Activated naive CD8-positive, alpha-beta T cell (primary cell): ENCODE measurements around the gene TPGS2.

Experiments used
- H3K27ac Mint-ChIP-seq: one replicate; pipeline ENCODE4 v1.8.0; 2021; ENCODE audit warnings: mixed read lengths
- H3K27me3 Mint-ChIP-seq: one replicate; pipeline ENCODE4 v1.8.0; 2021; ENCODE audit warnings: mixed read lengths
- H3K36me3 Mint-ChIP-seq: one replicate; pipeline ENCODE4 v1.8.0; 2021; ENCODE audit warnings: mixed read lengths
- H3K4me1 Mint-ChIP-seq: one replicate; pipeline ENCODE4 v1.8.0; 2021; ENCODE audit warnings: low read depth, mixed read lengths
- H3K4me3 Mint-ChIP-seq: one replicate; pipeline ENCODE4 v1.8.0; 2021; ENCODE audit warnings: mild to moderate bottlenecking, mixed read lengths
- H3K9me3 Mint-ChIP-seq: one replicate; pipeline ENCODE4 v1.8.0; 2021; ENCODE audit warnings: low read depth, mixed read lengths

Gene TPGS2

GRCh38 chr18:36752929-36753865 is 75.6 kb downstream of the TPGS2 start:
- Mint-ChIP-seq H3K4me3 (no peak overlapping the region), H3K36me3 (no peaks in the 10 kb centered on the region), H3K27me3 (peaks cover 8% of the 10 kb centered on the region)

GRCh38 chr18:36745219-36745975 is 83.4 kb downstream of the TPGS2 start:
- H3K9me3 Mint-ChIP-seq = no peaks in the 10 kb centered on the region
- no peaks in the 10 kb centered on the region for H3K36me3 Mint-ChIP-seq
- no peak overlapping the region for H3K27ac Mint-ChIP-seq
- peaks cover 4% of the 10 kb centered on the region for H3K27me3 Mint-ChIP-seq
- H3K4me1 Mint-ChIP-seq = no peaks in the 10 kb centered on the region
- H3K4me3 Mint-ChIP-seq = no peak overlapping the region

More at GRCh38 chr18:36752929-36753865, 75.6 kb downstream of the TPGS2 start:
- Mint-ChIP-seq H3K27ac (no peak overlapping the region), H3K4me1 (no peaks in the 10 kb centered on the region), H3K9me3 (no peaks in the 10 kb centered on the region)

- H3K27ac Mint-ChIP-seq = no peak overlapping the region
- H3K27me3 Mint-ChIP-seq = peaks cover 6% of the 10 kb centered on the region
- no peaks in the 10 kb centered on the region for H3K9me3 Mint-ChIP-seq
- no peaks in the 10 kb centered on the region for H3K4me1 Mint-ChIP-seq
- no peaks in the 10 kb centered on the region for H3K36me3 Mint-ChIP-seq
- no peak overlapping the region for H3K4me3 Mint-ChIP-seq
Measured at GRCh38 chr18:36744261-36744876, 84.4 kb downstream of the TPGS2 start.
